Kidney epithelial cell (primary cell): ENCODE results near the gene AMOT. TPM values are rescaled to one million over a fixed set of nuclear protein-coding genes. Genes with fewer than 3 reads are reported as not detected.

Experiments used
- DNase-seq: peaks from one replicate; pipeline ENCODE4 v3.0.0-alpha.2; 2010; ENCODE audit warnings: low read depth
- H3K27me3 ChIP-seq: 2 replicates; pipeline ENCODE4 v1.6.0; 2011; ENCODE audit warnings: low read length; ENCODE audit not compliant: control insufficient read depth, insufficient read depth
- H3K36me3 ChIP-seq: 2 replicates; pipeline ENCODE4 v1.5.1; 2011; ENCODE audit warnings: low read length; ENCODE audit not compliant: control insufficient read depth, insufficient read depth
- H3K4me3 ChIP-seq: 2 replicates; pipeline ENCODE4 v1.5.1; 2011; ENCODE audit warnings: low read depth, mild to moderate bottlenecking, control low read depth, low read length
- total RNA-seq: library from RNA; depleted of rRNA; stranded (reverse); fragments of >200 nt; gene quantifications from 2 replicates; pipeline ENCODE4 v1.2.3, GENCODE V29; 2015
- TF ChIP-seq, protein P1 (sequence below): IDR thresholded peaks from 2 replicates; pipeline ENCODE4 v1.5.1; 2011; ENCODE audit warnings: mild to moderate bottlenecking, moderate library complexity, low read length, control low read depth, inconsistent platforms; ENCODE audit not compliant: insufficient read depth, poor library complexity, severe bottlenecking

AMOT gene
- total RNA-seq, 1 donor from 2014 or later = 36.5 TPM

DNA sequence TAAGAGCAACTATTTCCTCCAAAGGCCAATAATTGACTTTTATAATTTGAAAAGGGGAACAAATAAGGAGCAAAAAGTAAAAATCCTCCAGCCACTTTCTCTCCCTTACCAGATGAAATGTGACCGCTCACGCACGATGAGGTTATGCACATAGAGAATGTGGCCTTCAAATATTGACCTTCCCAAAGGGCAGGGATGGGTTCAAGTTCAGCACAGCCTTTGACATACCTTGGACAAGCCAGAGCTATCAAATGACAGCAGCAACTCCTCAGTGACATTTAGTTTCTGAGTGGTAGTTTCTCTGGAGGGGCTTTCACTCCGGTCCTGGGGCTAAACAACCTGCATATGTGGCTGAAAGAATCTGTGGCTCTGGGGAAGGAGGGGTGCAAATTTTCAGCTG, 50.7 kb downstream of the AMOT start:
- no peaks in the 10 kb centered on the region for H3K27me3 ChIP-seq
- TF ChIP-seq, protein P1, sequence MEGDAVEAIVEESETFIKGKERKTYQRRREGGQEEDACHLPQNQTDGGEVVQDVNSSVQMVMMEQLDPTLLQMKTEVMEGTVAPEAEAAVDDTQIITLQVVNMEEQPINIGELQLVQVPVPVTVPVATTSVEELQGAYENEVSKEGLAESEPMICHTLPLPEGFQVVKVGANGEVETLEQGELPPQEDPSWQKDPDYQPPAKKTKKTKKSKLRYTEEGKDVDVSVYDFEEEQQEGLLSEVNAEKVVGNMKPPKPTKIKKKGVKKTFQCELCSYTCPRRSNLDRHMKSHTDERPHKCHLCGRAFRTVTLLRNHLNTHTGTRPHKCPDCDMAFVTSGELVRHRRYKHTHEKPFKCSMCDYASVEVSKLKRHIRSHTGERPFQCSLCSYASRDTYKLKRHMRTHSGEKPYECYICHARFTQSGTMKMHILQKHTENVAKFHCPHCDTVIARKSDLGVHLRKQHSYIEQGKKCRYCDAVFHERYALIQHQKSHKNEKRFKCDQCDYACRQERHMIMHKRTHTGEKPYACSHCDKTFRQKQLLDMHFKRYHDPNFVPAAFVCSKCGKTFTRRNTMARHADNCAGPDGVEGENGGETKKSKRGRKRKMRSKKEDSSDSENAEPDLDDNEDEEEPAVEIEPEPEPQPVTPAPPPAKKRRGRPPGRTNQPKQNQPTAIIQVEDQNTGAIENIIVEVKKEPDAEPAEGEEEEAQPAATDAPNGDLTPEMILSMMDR = no peak
- no peaks in the 10 kb centered on the region for H3K36me3 ChIP-seq
- no peak for DNase-seq
- no peak overlapping the region for H3K4me3 ChIP-seq

DNA sequence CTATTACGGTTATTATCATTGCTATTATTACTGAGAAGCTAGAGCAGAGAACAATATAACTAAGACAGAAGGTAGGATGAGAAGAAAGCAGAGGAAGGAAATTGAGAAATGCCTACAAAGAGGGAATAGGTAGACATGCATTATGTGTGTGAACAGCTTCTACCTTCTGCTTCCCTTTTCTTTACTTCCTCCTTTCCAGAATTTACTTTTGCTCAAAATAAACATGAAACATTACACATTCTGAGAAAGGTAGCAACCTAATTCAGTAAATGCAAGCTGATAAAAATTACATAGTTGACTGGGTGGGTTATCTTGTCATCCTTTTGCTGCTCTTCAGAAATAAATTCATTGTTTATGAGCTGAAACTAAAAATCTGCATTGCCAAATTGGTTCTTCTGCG, 54.6 kb downstream of the AMOT start:
- no peak overlapping the region for H3K4me3 ChIP-seq
- H3K27me3 ChIP-seq = no peaks in the 10 kb centered on the region
- TF ChIP-seq, protein P1 = no peak

DNA sequence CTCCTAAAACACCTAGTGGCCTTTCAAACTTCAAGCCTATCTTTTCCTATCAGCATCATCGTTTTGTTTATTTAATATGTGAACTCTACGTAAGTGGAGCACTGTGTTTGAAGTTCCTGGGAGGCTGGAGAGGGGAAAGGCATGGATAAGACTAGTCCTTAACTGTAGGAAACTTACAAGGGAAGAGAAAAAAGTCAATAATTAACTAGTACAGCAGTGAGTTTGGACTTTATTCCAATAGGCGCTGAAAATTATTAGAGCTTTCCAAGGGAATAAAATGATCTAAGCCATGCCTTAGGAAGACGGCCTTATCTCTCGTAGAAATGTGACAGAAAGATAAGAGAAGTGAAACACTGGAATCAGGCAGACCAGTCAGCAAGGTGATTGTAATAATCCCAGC, 55.3 kb downstream of the AMOT start:
- no peaks in the 10 kb centered on the region for H3K27me3 ChIP-seq
- TF ChIP-seq, protein P1 = no peak
- DNase-seq = no peak
- no peak overlapping the region for H3K4me3 ChIP-seq
- H3K36me3 ChIP-seq = no peaks in the 10 kb centered on the region

More for the DNA sequence above, 54.6 kb downstream of the AMOT start:
- H3K36me3 ChIP-seq = no peaks in the 10 kb centered on the region
- no peak for DNase-seq

DNA sequence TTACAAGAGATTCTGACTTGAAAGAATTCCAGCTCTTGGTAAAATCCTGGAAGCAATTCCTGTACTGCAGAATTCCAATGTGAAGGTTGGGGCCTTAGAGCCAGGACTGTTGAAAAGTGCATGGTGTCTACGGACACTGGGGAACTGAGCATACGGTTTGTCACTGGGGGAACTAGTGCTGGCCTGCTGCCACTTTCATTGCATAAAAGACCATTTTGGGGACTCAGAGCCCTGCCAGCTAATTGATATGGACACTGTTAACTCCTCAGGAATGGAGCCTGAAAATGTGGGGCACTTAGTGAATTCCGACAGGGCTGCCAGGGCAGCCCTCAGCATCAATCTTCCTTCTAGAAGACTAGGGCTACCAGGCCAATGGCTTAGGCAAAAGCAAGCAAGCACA, 55.9 kb downstream of the AMOT start:
- DNase-seq = no peak
- TF ChIP-seq, protein P1 = no peak
- Histone ChIP-seq H3K4me3 (no peak overlapping the region), H3K27me3 (no peaks in the 10 kb centered on the region), H3K36me3 (no peaks in the 10 kb centered on the region)

DNA sequence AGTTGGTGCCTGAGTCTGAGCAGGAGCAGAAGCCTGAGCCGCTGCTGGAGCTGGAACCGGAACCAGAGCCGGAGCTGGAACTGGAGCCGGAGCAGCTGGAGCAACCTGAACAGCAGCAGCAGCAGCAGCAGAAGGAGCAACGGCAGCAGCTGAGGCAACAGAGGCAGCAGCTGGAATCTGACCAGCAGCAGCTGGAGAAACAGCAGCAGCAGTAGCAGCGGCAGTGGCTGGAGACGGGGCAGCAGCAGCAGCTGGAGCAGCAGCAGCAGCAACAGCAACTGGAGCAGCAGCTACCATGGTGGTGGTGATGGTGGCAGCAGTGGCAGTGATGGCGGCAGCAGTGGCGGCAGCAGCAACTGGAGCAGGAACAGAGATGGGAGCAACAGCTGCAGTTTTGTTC, 61.5 kb downstream of the AMOT start:
- H3K4me3 ChIP-seq = no peak overlapping the region
- H3K27me3 ChIP-seq = peaks cover 4% of the 10 kb centered on the region
- TF ChIP-seq, protein P1 = no peak
- no peaks in the 10 kb centered on the region for H3K36me3 ChIP-seq
- DNase-seq = no peak

DNA sequence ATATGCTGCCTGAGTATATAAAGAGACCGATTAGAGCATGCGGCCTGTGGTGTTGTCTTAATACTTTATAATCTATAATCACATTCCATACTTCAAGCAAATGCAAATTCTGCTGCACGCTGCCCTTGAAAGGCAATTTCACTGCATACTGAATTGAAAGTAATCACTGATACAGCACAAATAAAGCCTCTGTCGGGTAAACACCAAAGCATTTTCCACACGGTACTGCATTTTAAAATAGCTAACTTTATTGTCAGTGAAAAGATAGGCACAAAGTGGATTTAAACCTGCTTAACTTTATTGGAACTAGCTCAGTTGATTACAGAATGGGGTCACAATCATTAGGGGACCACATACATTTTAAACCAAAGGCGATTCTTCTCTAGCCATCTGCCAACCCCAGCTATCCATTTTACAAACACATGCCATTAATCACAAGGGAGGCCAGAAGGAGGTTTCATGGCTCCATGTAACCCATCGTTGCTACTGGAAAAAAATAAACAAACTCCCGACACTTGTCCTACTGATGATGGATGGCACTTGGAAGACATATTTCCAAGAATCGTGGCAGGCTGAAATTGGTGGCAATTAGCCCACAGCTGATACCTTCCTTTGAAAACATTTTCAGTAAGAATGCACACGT, 65.9 kb downstream of the AMOT start:
- Histone ChIP-seq H3K36me3 (no peaks in the 10 kb centered on the region), H3K4me3 (no peak overlapping the region), H3K27me3 (peaks cover 4% of the 10 kb centered on the region)
- no peak for DNase-seq
- TF ChIP-seq, protein P1 = no peak
